Sigmoid colon (tissue), 7 donors: ENCODE measurements around the gene POU6F1. TPM values are rescaled to one million over a fixed set of nuclear protein-coding genes. Genes with fewer than 3 reads are reported as not detected.
"Not testable (repeated sequence)": the region's sequence is repeated elsewhere in the genome, so short reads cannot be mapped to it uniquely, and the experiment has no call there.

Source experiments
- DNase-seq: peaks from one replicate; pipeline ENCODE4 v3.0.0-alpha.2; 2019
- H3K27ac ChIP-seq, 4 donors: fragments of 200-600 bp; sonication (generic); one replicate each; pipeline ENCODE4 v1.5.1; 2016 to 2019; ENCODE audit warnings: mild to moderate bottlenecking in 1 of 4
- H3K27me3 ChIP-seq, 3 donors: fragments of 200-600 bp; sonication (generic); one replicate each; pipeline ENCODE4 v1.5.1; 2019; ENCODE audit warnings: mild to moderate bottlenecking in 1 of 3
- H3K36me3 ChIP-seq, 4 donors: fragments of 200-600 bp; sonication (generic); one replicate each; pipeline ENCODE4 v1.5.1; 2016 to 2019
- H3K4me1 ChIP-seq, 4 donors: fragments of 200-600 bp; sonication (generic); one replicate each; pipeline ENCODE4 v1.5.1; 2017 to 2019
- H3K4me3 ChIP-seq, 4 donors: fragments of 200-600 bp; sonication (generic); one replicate each; pipeline ENCODE4 v1.5.1; 2017 to 2019; ENCODE audit warnings: mild to moderate bottlenecking in 2 of 4, moderate library complexity in 1 of 4
- H3K9me3 ChIP-seq, 4 donors: fragments of 200-600 bp in 3 of 4; sonication (generic) in 3 of 4; one replicate each; pipeline versions ENCODE4 v1.5.1 to v1.6.1; 2013 to 2019
- EP300 ChIP-seq, 4 donors: sonication (generic); formaldehyde crosslinking; IDR thresholded peaks; one replicate each; pipeline ENCODE4 v1.6.1; 2017; ENCODE audit warnings: antibody characterized with exemption in 4 of 4
- POLR2A ChIP-seq, 2 donors: fragments of 450-650 bp; IDR thresholded peaks; one replicate each; pipeline ENCODE4 v1.6.1; 2016; ENCODE audit warnings: antibody characterized with exemption in 2 of 2, mild to moderate bottlenecking in 2 of 2, moderate library complexity in 2 of 2
- POLR2AphosphoS5 ChIP-seq, 4 donors: sonication (generic); formaldehyde crosslinking; IDR thresholded peaks; one replicate each; pipeline ENCODE4 v1.6.1; 2017; ENCODE audit warnings: antibody characterized with exemption in 4 of 4
- WGBS, 2 donors: extraction: QIAGEN DNeasy Blood & Tissue Kit; methylation state at CpG; one replicate each; pipeline ENCODE4 v1.1.7; 2013; 5-methylcytosine and 5-hydroxymethylcytosine counted together
- intact Hi-C: fragments of 100-400 bp; cut with DNase I; formaldehyde crosslinking; loops from one replicate; pipeline ENCODE4 v1.15.1; 2023
- polyA plus RNA-seq, 3 donors: library from polyadenylated mRNA; stranded (reverse); fragments of 200-250 nt; gene quantifications; one replicate each; pipeline ENCODE4 v1.2.3, GENCODE V29; 2013
- total RNA-seq, 4 donors: library from RNA; depleted of rRNA; stranded (reverse); fragments of >200 nt; gene quantifications; one replicate each; pipeline ENCODE4 v1.1.0, GENCODE V29; 2016
- TF ChIP-seq, protein P1 (sequence below), 4 experiments: fragments of 450-650 bp in 3 of 4; fragments of 200-600 bp in 1 of 4; IDR thresholded peaks; one replicate each; pipeline ENCODE4 v1.5.1; 2016 to 2019; ENCODE audit warnings: antibody characterized with exemption in 4 of 4, mild to moderate bottlenecking in 3 of 4, moderate library complexity in 2 of 4
- donor health status: healthy with polysubstance abuse.
- donor health status: Bipolar disorder and iron deficiency.
- donor health status: healthy.

The POU6F1 gene
- total and polyA plus RNA-seq, 7 donors, result 1.2 to 15.8 (median 5.8) TPM

DNA sequence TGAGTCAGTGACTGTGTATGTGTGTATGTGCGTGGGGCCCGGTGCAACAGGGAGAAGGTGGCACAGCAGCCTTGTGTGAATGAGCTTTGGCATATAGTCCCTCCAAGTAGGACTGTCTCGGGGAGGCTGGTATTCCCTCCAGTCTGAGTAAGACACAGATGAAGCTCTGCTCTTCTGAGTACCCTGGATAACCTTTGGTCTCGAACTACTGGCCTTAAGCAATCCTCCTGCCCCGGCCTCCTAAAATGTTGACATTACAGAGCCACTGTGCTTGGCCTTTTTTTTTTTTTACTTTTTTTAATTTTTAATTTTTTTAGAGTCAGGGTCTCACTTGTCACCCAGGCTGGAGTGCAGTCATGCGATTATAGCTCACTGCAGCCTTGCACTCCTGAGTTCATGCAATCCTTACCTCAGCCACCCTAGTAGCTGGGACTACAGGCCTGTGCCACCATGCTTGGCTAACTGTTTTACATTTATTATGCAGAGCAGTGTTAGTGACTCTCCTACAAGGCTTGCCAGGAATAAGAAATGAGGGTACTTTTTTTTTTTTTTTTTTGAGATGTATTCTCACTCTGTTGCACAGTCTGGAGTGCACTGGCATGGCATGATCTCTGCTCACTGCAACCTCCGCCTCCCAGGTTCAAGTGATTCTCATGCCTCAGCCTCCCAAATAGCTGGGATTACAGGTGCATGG is 11.4 kb upstream of the POU6F1 start:
- WGBS, 2 donors, result 96 to 97% methylated on average over 7 of the region's 7 CpGs
- no peaks in the 10 kb centered on the region for H3K27me3 ChIP-seq
- H3K4me3 ChIP-seq, result no peak overlapping the region
- intact Hi-C loops, result no loop called here
- H3K27ac ChIP-seq, result no peak overlapping the region
- no peak for DNase-seq
- no peaks in the 10 kb centered on the region for H3K36me3 ChIP-seq
- H3K9me3 ChIP-seq, result no peaks in the 10 kb centered on the region
- TF ChIP-seq EP300 (IDR thresholded peaks at IDR 0.05) (no peak), POLR2A (IDR thresholded peaks at IDR 0.05) (no peak), POLR2AphosphoS5 (IDR thresholded peaks at IDR 0.05) (no peak)
- TF ChIP-seq, protein P1, sequence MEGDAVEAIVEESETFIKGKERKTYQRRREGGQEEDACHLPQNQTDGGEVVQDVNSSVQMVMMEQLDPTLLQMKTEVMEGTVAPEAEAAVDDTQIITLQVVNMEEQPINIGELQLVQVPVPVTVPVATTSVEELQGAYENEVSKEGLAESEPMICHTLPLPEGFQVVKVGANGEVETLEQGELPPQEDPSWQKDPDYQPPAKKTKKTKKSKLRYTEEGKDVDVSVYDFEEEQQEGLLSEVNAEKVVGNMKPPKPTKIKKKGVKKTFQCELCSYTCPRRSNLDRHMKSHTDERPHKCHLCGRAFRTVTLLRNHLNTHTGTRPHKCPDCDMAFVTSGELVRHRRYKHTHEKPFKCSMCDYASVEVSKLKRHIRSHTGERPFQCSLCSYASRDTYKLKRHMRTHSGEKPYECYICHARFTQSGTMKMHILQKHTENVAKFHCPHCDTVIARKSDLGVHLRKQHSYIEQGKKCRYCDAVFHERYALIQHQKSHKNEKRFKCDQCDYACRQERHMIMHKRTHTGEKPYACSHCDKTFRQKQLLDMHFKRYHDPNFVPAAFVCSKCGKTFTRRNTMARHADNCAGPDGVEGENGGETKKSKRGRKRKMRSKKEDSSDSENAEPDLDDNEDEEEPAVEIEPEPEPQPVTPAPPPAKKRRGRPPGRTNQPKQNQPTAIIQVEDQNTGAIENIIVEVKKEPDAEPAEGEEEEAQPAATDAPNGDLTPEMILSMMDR (IDR thresholded peaks at IDR 0.05), result no peak
- no peaks in the 10 kb centered on the region for H3K4me1 ChIP-seq

DNA sequence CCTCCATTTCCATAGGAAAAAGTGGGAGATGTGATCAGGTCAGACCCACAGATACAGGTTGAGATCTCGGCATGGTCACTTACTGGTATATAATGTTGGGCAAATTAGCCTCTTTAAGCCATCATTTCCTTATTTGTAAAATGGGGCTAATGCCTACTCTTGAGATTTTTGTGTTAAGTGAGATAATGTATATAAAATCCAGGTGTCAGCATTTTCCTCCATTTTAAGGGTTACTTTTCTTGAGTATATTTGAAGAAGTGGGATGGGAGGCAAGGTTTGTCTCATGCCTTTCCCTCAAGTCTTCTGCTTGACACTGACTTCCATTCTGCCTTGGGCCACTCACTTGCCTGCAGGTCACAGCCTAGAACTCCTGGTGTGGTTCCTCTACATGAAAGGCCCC is 10.1 kb upstream of the POU6F1 start:
- TF ChIP-seq POLR2A (IDR thresholded peaks at IDR 0.05), result no peak
- TF ChIP-seq, protein P1 (IDR thresholded peaks at IDR 0.05), result no peak
- TF ChIP-seq EP300 (IDR thresholded peaks at IDR 0.05), result no peak
- no peak for TF ChIP-seq POLR2AphosphoS5 (IDR thresholded peaks at IDR 0.05)
- no peak overlapping the region for H3K4me3 ChIP-seq
- no peak overlapping the region for H3K27ac ChIP-seq
- intact Hi-C loops, result no loop called here
- DNase-seq, result no peak
- H3K4me1 ChIP-seq, result no peaks in the 10 kb centered on the region
- 95 to 100% methylated on average over 1 of the region's 1 CpG for WGBS, 2 donors
- H3K36me3 ChIP-seq, result no peaks in the 10 kb centered on the region
- H3K27me3 ChIP-seq, result no peaks in the 10 kb centered on the region
- H3K9me3 ChIP-seq, result no peaks in the 10 kb centered on the region

DNA sequence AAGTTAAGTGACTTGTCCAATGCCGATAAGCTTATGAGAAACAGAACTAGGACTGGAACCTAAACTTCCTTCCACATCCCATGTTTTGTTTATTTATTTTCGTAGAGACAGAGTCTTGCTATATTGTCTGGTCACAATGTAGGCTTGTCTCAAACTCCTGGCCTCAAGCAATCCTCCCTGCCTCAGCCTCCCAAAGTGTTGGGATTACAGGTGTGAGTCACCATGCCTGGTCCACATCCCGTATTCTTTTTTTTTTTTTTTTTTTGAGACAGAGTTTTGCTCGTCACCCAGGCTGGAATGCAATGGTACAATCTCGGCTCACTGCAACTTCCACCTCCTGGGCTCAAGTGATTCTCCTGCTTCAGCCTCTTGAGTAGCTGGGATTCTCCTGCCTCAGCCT is 9.2 kb upstream of the POU6F1 start:
- not testable (repeated sequence) for H3K27ac ChIP-seq

DNA sequence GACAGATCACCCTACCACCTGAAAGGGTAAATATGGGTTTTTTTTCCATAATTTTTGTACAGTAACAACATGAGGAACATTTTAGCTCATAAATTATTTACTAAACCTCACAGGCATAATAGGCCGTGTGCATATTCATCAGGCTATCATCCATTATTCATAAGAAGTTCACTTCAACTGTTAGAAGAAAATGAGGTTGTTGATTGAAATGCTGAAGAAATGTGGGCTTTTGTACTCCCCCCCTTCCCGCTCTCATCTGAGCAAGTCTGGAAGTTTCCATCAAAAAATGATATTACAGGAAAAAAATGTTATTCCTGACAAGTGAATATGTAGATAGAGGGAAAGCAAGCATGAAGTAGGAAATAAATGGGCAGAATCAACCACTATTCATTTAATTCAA is 7.9 kb upstream of the POU6F1 start:
- Histone ChIP-seq H3K4me3 (no peak overlapping the region), H3K9me3 (no peaks in the 10 kb centered on the region), H3K27me3 (no peaks in the 10 kb centered on the region), H3K4me1 (no peaks in the 10 kb centered on the region), H3K27ac (no peak overlapping the region), H3K36me3 (no peaks in the 10 kb centered on the region)
- intact Hi-C loops, result no loop called here
- TF ChIP-seq EP300 (IDR thresholded peaks at IDR 0.05) (no peak), POLR2AphosphoS5 (IDR thresholded peaks at IDR 0.05) (no peak), POLR2A (IDR thresholded peaks at IDR 0.05) (no peak)
- TF ChIP-seq, protein P1 (IDR thresholded peaks at IDR 0.05), result no peak
- no peak for DNase-seq
- 93% methylated on average over 2 of the region's 2 CpGs for WGBS, 2 donors

More for the DNA sequence above, 9.2 kb upstream of the POU6F1 start:
- H3K36me3 ChIP-seq, H3K27me3 ChIP-seq, intact Hi-C loops, H3K4me3 ChIP-seq, DNase-seq, H3K4me1 ChIP-seq, H3K9me3 ChIP-seq: not testable (repeated sequence)
- 84 to 88% methylated on average over 5 of the region's 5 CpGs for WGBS, 2 donors

DNA sequence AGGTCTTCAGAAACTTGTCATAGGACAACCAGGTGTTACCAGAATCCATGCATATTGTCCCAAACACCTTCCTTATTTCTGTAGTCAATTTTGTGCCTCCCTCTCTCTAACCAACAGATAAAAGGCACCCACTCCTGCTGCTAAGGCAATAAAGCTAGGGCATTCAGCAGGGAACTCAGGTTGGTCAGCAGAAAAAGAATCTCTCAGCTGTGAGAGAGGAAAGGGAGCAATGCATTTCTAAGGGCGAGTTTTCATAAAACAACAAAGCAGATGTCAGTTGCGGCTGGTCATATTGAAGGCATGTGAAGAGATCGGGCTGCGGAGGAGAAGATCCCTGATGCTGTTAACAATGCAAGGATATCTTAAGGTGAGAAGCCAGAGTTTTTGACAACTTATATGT is 7.4 kb upstream of the POU6F1 start:
- H3K27me3 ChIP-seq, result no peaks in the 10 kb centered on the region
- TF ChIP-seq POLR2A (IDR thresholded peaks at IDR 0.05) (no peak), POLR2AphosphoS5 (IDR thresholded peaks at IDR 0.05) (no peak), EP300 (IDR thresholded peaks at IDR 0.05) (no peak)
- TF ChIP-seq, protein P1 (IDR thresholded peaks at IDR 0.05), result no peak
- no peak overlapping the region for H3K4me3 ChIP-seq
- H3K4me1 ChIP-seq, result no peaks in the 10 kb centered on the region
- DNase-seq, result no peak
- intact Hi-C loops, result no loop called here
- no peak overlapping the region for H3K27ac ChIP-seq
- H3K36me3 ChIP-seq, result no peaks in the 10 kb centered on the region
- 96% methylated on average over 4 of the region's 4 CpGs for WGBS, 2 donors
- H3K9me3 ChIP-seq, result no peaks in the 10 kb centered on the region
